ENCODE results near the gene CASTOR2.

CASTOR2 gene

GRCh38 chr7:75033064-75033463 lies 68.6 kb downstream of the CASTOR2 start:
- H3K9ac ChIP-seq (ENCODE audit: insufficient read length, low read depth): no peak overlapping the region
- TF ChIP-seq YY1 (IDR thresholded peaks at IDR 0.05; ENCODE audit: insufficient read depth, insufficient read length) (no peak), SUZ12 (IDR thresholded peaks at IDR 0.05; ENCODE audit: extremely low read depth, insufficient read depth, insufficient read length) (no peak), ZNF274 (IDR thresholded peaks at IDR 0.05; ENCODE audit: low read depth, low read length) (no peak)
- DNase-seq (ENCODE audit: low read depth, low spot score): peak; percentile 23

GRCh38 chr7:75033826-75034225 lies 69.3 kb downstream of the CASTOR2 start:
- Histone ChIP-seq H3K4me1 (ENCODE audit: insufficient read depth, insufficient read length) (no peaks in the 10 kb centered on the region), H3K36me3 (ENCODE audit: insufficient read depth, insufficient read length, low read length) (no peaks in the 10 kb centered on the region), H3K27me3 (ENCODE audit: insufficient read depth, insufficient read length) (no peaks in the 10 kb centered on the region), H3K9me3 (ENCODE audit: insufficient read depth, low read length) (no peaks in the 10 kb centered on the region), H3K9ac (ENCODE audit: insufficient read length, low read depth) (no peak overlapping the region), H3K4me3 (ENCODE audit: insufficient read length, low read depth) (no peak overlapping the region)
- TF ChIP-seq ZNF274 (IDR thresholded peaks at IDR 0.05; ENCODE audit: low read depth, low read length): no peak
- TF ChIP-seq YY1 (IDR thresholded peaks at IDR 0.05; ENCODE audit: insufficient read depth, insufficient read length): no peak
- TF ChIP-seq SUZ12 (IDR thresholded peaks at IDR 0.05; ENCODE audit: extremely low read depth, insufficient read depth, insufficient read length): no peak
- no peak for DNase-seq (ENCODE audit: low read depth, low spot score)

More at GRCh38 chr7:75033064-75033463, 68.6 kb downstream of the CASTOR2 start:
- Histone ChIP-seq H3K36me3 (ENCODE audit: insufficient read depth, insufficient read length, low read length) (no peaks in the 10 kb centered on the region), H3K9me3 (ENCODE audit: insufficient read depth, low read length) (no peaks in the 10 kb centered on the region), H3K4me1 (ENCODE audit: insufficient read depth, insufficient read length) (peaks cover 3% of the 10 kb centered on the region), H3K4me3 (ENCODE audit: insufficient read length, low read depth) (no peak overlapping the region), H3K27me3 (ENCODE audit: insufficient read depth, insufficient read length) (no peaks in the 10 kb centered on the region)

- no peaks in the 10 kb centered on the region for H3K27me3 ChIP-seq (ENCODE audit: insufficient read depth, insufficient read length)
- no peak for TF ChIP-seq YY1 (IDR thresholded peaks at IDR 0.05; ENCODE audit: insufficient read depth, insufficient read length)
- no peak for TF ChIP-seq ZNF274 (IDR thresholded peaks at IDR 0.05; ENCODE audit: low read depth, low read length)
- no peak for TF ChIP-seq SUZ12 (IDR thresholded peaks at IDR 0.05; ENCODE audit: extremely low read depth, insufficient read depth, insufficient read length)
- H3K36me3 ChIP-seq (ENCODE audit: insufficient read depth, insufficient read length, low read length): peaks cover 23% of the 10 kb centered on the region
- H3K9me3 ChIP-seq (ENCODE audit: insufficient read depth, low read length): no peaks in the 10 kb centered on the region
- no peak overlapping the region for H3K9ac ChIP-seq (ENCODE audit: insufficient read length, low read depth)
- DNase-seq (ENCODE audit: low read depth, low spot score): no peak
- H3K4me1 ChIP-seq (ENCODE audit: insufficient read depth, insufficient read length): no peaks in the 10 kb centered on the region
- no peak overlapping the region for H3K4me3 ChIP-seq (ENCODE audit: insufficient read length, low read depth)
Measured at GRCh38 chr7:75038508-75038907, 74.0 kb downstream of the CASTOR2 start.

GRCh38 chr7:75039166-75039565 lies 74.7 kb downstream of the CASTOR2 start:
- no peak overlapping the region for H3K9ac ChIP-seq (ENCODE audit: insufficient read length, low read depth)
- DNase-seq (ENCODE audit: low read depth, low spot score): no peak
- TF ChIP-seq ZNF274 (IDR thresholded peaks at IDR 0.05; ENCODE audit: low read depth, low read length) (no peak), SUZ12 (IDR thresholded peaks at IDR 0.05; ENCODE audit: extremely low read depth, insufficient read depth, insufficient read length) (no peak), YY1 (IDR thresholded peaks at IDR 0.05; ENCODE audit: insufficient read depth, insufficient read length) (no peak)
- no peaks in the 10 kb centered on the region for H3K27me3 ChIP-seq (ENCODE audit: insufficient read depth, insufficient read length)
- H3K4me1 ChIP-seq (ENCODE audit: insufficient read depth, insufficient read length): no peaks in the 10 kb centered on the region
- no peaks in the 10 kb centered on the region for H3K9me3 ChIP-seq (ENCODE audit: insufficient read depth, low read length)
- no peak overlapping the region for H3K4me3 ChIP-seq (ENCODE audit: insufficient read length, low read depth)
- H3K36me3 ChIP-seq (ENCODE audit: insufficient read depth, insufficient read length, low read length): peaks cover 30% of the 10 kb centered on the region

GRCh38 chr7:75039709-75040108 lies 75.2 kb downstream of the CASTOR2 start:
- no peak for DNase-seq (ENCODE audit: low read depth, low spot score)
- peaks cover 30% of the 10 kb centered on the region for H3K36me3 ChIP-seq (ENCODE audit: insufficient read depth, insufficient read length, low read length)
- TF ChIP-seq ZNF274 (IDR thresholded peaks at IDR 0.05; ENCODE audit: low read depth, low read length): no peak
- TF ChIP-seq YY1 (IDR thresholded peaks at IDR 0.05; ENCODE audit: insufficient read depth, insufficient read length): no peak
- no peak for TF ChIP-seq SUZ12 (IDR thresholded peaks at IDR 0.05; ENCODE audit: extremely low read depth, insufficient read depth, insufficient read length)
- no peak overlapping the region for H3K9ac ChIP-seq (ENCODE audit: insufficient read length, low read depth)
- no peak overlapping the region for H3K4me3 ChIP-seq (ENCODE audit: insufficient read length, low read depth)
- no peaks in the 10 kb centered on the region for H3K9me3 ChIP-seq (ENCODE audit: insufficient read depth, low read length)
- H3K4me1 ChIP-seq (ENCODE audit: insufficient read depth, insufficient read length): no peaks in the 10 kb centered on the region
- no peaks in the 10 kb centered on the region for H3K27me3 ChIP-seq (ENCODE audit: insufficient read depth, insufficient read length)

GRCh38 chr7:75040512-75040911 lies 76.0 kb downstream of the CASTOR2 start:
- peaks cover 36% of the 10 kb centered on the region for H3K36me3 ChIP-seq (ENCODE audit: insufficient read depth, insufficient read length, low read length)
- no peak overlapping the region for H3K9ac ChIP-seq (ENCODE audit: insufficient read length, low read depth)
- TF ChIP-seq YY1 (IDR thresholded peaks at IDR 0.05; ENCODE audit: insufficient read depth, insufficient read length): no peak
- TF ChIP-seq ZNF274 (IDR thresholded peaks at IDR 0.05; ENCODE audit: low read depth, low read length): no peak
- no peak for TF ChIP-seq SUZ12 (IDR thresholded peaks at IDR 0.05; ENCODE audit: extremely low read depth, insufficient read depth, insufficient read length)
- no peaks in the 10 kb centered on the region for H3K27me3 ChIP-seq (ENCODE audit: insufficient read depth, insufficient read length)
- no peak overlapping the region for H3K4me3 ChIP-seq (ENCODE audit: insufficient read length, low read depth)
- H3K4me1 ChIP-seq (ENCODE audit: insufficient read depth, insufficient read length): no peaks in the 10 kb centered on the region
- no peaks in the 10 kb centered on the region for H3K9me3 ChIP-seq (ENCODE audit: insufficient read depth, low read length)
- DNase-seq (ENCODE audit: low read depth, low spot score): no peak

GRCh38 chr7:75042286-75042685 lies 77.8 kb downstream of the CASTOR2 start:
- H3K36me3 ChIP-seq (ENCODE audit: insufficient read depth, insufficient read length, low read length): peaks cover 41% of the 10 kb centered on the region
- H3K9me3 ChIP-seq (ENCODE audit: insufficient read depth, low read length): no peaks in the 10 kb centered on the region
- H3K4me1 ChIP-seq (ENCODE audit: insufficient read depth, insufficient read length): no peaks in the 10 kb centered on the region
- DNase-seq (ENCODE audit: low read depth, low spot score): no peak
- no peak overlapping the region for H3K9ac ChIP-seq (ENCODE audit: insufficient read length, low read depth)
- H3K4me3 ChIP-seq (ENCODE audit: insufficient read length, low read depth): no peak overlapping the region
- no peaks in the 10 kb centered on the region for H3K27me3 ChIP-seq (ENCODE audit: insufficient read depth, insufficient read length)
- TF ChIP-seq ZNF274 (IDR thresholded peaks at IDR 0.05; ENCODE audit: low read depth, low read length) (no peak), SUZ12 (IDR thresholded peaks at IDR 0.05; ENCODE audit: extremely low read depth, insufficient read depth, insufficient read length) (no peak), YY1 (IDR thresholded peaks at IDR 0.05; ENCODE audit: insufficient read depth, insufficient read length) (no peak)

All from NT2/D1 (cell line).